Chondrocyte (in vitro differentiated cells): Measurements from ENCODE around the gene PRRG3. TPM values are rescaled to one million over a fixed set of nuclear protein-coding genes. Genes with fewer than 3 reads are reported as not detected.

ENCODE experiments used
- DNase-seq: peaks from one replicate; pipeline ENCODE4 v3.0.0; 2021; ENCODE audit warnings: mixed read lengths, low spot score
- H3K27ac Mint-ChIP-seq: one replicate; pipeline ENCODE4 v1.8.0; 2021; ENCODE audit warnings: mild to moderate bottlenecking, moderate library complexity, mixed read lengths; ENCODE audit not compliant: unreplicated experiment
- H3K27me3 Mint-ChIP-seq: 2 replicates; pipeline ENCODE4 v1.8.0; 2021; ENCODE audit warnings: low read depth, mixed read lengths
- H3K36me3 Mint-ChIP-seq: 2 replicates; pipeline ENCODE4 v1.8.0; 2021; ENCODE audit warnings: low read depth, mixed read lengths
- H3K4me1 Mint-ChIP-seq: 2 replicates; pipeline ENCODE4 v1.8.0; 2021; ENCODE audit warnings: low read depth, mild to moderate bottlenecking, mixed read lengths
- H3K4me3 Mint-ChIP-seq: one replicate; pipeline ENCODE4 v1.8.0; 2021; ENCODE audit warnings: mild to moderate bottlenecking, moderate library complexity, mixed read lengths; ENCODE audit not compliant: unreplicated experiment
- H3K9me3 Mint-ChIP-seq: 2 replicates; pipeline ENCODE4 v1.8.0; 2021; ENCODE audit warnings: low read depth, mixed read lengths
- total RNA-seq: library from RNA; stranded (reverse); gene quantifications from 3 replicates; pipeline ENCODE4 v1.2.1, GENCODE V29; 2021
- TF ChIP-seq, protein P1 (sequence below): fragments of 200-600 bp; sonication (generic); IDR thresholded peaks from 2 replicates; pipeline ENCODE4 v1.5.0; 2021; ENCODE audit warnings: antibody characterized with exemption, mild to moderate bottlenecking, moderate library complexity

The PRRG3 gene
- total RNA-seq, 1 donor from 2014 or later: not detected

DNA sequence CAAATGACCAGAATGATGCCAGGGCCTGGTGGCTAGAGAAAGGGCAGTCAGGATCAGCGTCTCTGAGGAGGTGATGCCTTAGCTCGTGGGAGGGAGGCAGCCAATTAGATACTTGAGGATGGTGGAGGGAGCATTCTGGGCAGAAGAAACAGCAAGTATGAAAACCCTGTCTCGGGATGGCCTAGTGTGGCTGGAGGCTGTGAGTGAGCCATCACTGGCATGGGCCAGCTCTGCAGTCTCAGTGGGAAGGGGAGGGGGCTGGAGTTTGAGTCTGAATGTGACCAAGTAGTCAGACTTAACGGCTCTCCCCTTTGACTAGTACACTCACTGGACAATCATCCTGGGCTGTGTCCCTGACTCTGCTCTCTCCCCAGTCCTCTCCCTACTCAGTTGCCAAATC lies 46.3 kb downstream of the PRRG3 start:
- H3K27me3 Mint-ChIP-seq: no peaks in the 10 kb centered on the region
- H3K9me3 Mint-ChIP-seq: peaks cover 26% of the 10 kb centered on the region
- no peak for DNase-seq
- H3K4me3 Mint-ChIP-seq: no peak overlapping the region
- H3K4me1 Mint-ChIP-seq: no peaks in the 10 kb centered on the region
- H3K36me3 Mint-ChIP-seq: peaks cover 2% of the 10 kb centered on the region
- TF ChIP-seq, protein P1, sequence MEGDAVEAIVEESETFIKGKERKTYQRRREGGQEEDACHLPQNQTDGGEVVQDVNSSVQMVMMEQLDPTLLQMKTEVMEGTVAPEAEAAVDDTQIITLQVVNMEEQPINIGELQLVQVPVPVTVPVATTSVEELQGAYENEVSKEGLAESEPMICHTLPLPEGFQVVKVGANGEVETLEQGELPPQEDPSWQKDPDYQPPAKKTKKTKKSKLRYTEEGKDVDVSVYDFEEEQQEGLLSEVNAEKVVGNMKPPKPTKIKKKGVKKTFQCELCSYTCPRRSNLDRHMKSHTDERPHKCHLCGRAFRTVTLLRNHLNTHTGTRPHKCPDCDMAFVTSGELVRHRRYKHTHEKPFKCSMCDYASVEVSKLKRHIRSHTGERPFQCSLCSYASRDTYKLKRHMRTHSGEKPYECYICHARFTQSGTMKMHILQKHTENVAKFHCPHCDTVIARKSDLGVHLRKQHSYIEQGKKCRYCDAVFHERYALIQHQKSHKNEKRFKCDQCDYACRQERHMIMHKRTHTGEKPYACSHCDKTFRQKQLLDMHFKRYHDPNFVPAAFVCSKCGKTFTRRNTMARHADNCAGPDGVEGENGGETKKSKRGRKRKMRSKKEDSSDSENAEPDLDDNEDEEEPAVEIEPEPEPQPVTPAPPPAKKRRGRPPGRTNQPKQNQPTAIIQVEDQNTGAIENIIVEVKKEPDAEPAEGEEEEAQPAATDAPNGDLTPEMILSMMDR: no peak
- H3K27ac Mint-ChIP-seq: no peak overlapping the region

DNA sequence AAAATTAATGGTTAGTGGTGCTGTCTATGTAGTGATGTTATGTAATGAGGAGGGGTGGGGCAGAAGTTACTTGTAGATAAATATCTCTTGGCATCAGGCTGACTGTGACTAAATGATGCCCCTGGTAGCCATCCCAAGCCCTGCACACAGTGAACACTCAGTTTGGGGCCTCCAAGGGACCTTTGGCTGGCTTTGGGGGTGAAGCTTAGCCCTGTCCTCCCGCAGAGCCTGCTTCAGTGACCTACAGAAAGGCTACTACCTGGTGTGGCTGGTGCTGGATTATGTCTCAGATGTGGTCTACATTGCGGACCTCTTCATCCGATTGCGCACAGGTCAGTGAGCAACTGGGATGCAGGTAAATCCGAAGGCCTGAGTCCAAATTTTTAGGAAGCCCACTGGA lies 47.1 kb downstream of the PRRG3 start:
- H3K9me3 Mint-ChIP-seq: peaks cover 26% of the 10 kb centered on the region
- no peak overlapping the region for H3K27ac Mint-ChIP-seq
- TF ChIP-seq, protein P1: no peak
- H3K36me3 Mint-ChIP-seq: peaks cover under 1% of the 10 kb centered on the region
- H3K4me3 Mint-ChIP-seq: no peak overlapping the region
- no peak for DNase-seq
- no peaks in the 10 kb centered on the region for H3K4me1 Mint-ChIP-seq
- H3K27me3 Mint-ChIP-seq: no peaks in the 10 kb centered on the region

- no peaks in the 10 kb centered on the region for H3K27me3 Mint-ChIP-seq
- no peak overlapping the region for H3K4me3 Mint-ChIP-seq
- H3K27ac Mint-ChIP-seq: no peak overlapping the region
- TF ChIP-seq, protein P1: no peak
- H3K9me3 Mint-ChIP-seq: peaks cover 26% of the 10 kb centered on the region
- no peaks in the 10 kb centered on the region for H3K4me1 Mint-ChIP-seq
- DNase-seq: no peak
- H3K36me3 Mint-ChIP-seq: no peaks in the 10 kb centered on the region
These were observed 48.6 kb downstream of the PRRG3 start for GRCh38 chrX:151743651-151744470.

- H3K4me1 Mint-ChIP-seq: no peaks in the 10 kb centered on the region
- H3K27me3 Mint-ChIP-seq: peaks cover 2% of the 10 kb centered on the region
These were observed 50.4 kb downstream of the PRRG3 start for GRCh38 chrX:151745651-151746050.

DNA sequence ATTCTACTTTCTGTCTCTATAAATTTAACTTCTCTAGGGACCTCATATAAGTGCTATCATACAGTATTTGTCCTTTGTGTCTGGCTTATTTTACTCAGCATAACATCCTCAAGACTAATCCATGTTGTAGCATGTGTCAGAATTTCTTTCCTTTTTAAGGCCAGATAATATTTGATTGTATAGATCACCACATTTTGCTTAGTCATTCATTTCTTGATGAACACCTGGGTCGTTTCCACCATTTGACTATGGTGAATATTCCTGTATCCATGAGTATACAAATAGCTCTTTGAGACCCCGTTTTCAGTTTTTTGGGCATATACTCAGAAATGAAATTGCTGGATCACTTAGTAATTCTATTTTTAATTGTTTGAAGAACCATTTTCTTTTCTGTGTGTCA lies 51.2 kb downstream of the PRRG3 start:
- Mint-ChIP-seq H3K4me3 (no peak overlapping the region), H3K27me3 (peaks cover 2% of the 10 kb centered on the region), H3K4me1 (no peaks in the 10 kb centered on the region), H3K36me3 (no peaks in the 10 kb centered on the region), H3K9me3 (peaks cover 27% of the 10 kb centered on the region), H3K27ac (no peak overlapping the region)
- TF ChIP-seq, protein P1: no peak
- no peak for DNase-seq

More at GRCh38 chrX:151745651-151746050, 50.4 kb downstream of the PRRG3 start:
- DNase-seq: no peak
- Mint-ChIP-seq H3K4me3 (no peak overlapping the region), H3K36me3 (no peaks in the 10 kb centered on the region), H3K9me3 (peaks cover 25% of the 10 kb centered on the region), H3K27ac (no peak overlapping the region)
- TF ChIP-seq, protein P1: no peak
